Mesenchymal stem cell (in vitro differentiated cells and primary cell): Measurements from ENCODE around the gene RASEF.

Experiments
- DNase-seq: peaks from one replicate; pipeline ENCODE4 v3.0.0-alpha.2; 2013
- H2AFZ ChIP-seq: one replicate; pipeline ENCODE4 v1.6.1; 2013; ENCODE audit warnings: low read depth, mild to moderate bottlenecking, control low read depth, inconsistent platforms, low read length, moderate library complexity
- H2AK5ac ChIP-seq: 2 replicates; pipeline ENCODE4 v1.6.1; 2013; ENCODE audit warnings: low read length, moderate library complexity, mild to moderate bottlenecking, inconsistent platforms; ENCODE audit not compliant: severe bottlenecking
- H2BK120ac ChIP-seq: one replicate; pipeline ENCODE4 v1.6.1; 2013; ENCODE audit warnings: low read depth, mild to moderate bottlenecking, inconsistent platforms, low read length, moderate library complexity
- H2BK12ac ChIP-seq, 2 experiments: one replicate each; pipeline ENCODE4 v1.6.1; 2013; ENCODE audit warnings: inconsistent platforms in 2 of 2, low read length in 2 of 2, mild to moderate bottlenecking in 2 of 2, moderate library complexity in 2 of 2, control low read depth in 1 of 2
- H2BK15ac ChIP-seq: one replicate; pipeline ENCODE4 v1.6.1; 2013; ENCODE audit warnings: mild to moderate bottlenecking, low read depth, inconsistent platforms; ENCODE audit not compliant: poor library complexity, severe bottlenecking
- H2BK5ac ChIP-seq: 2 replicates; pipeline ENCODE4 v1.6.1; 2013; ENCODE audit warnings: low read depth, mild to moderate bottlenecking, low read length, control low read depth, inconsistent platforms; ENCODE audit not compliant: poor library complexity, severe bottlenecking
- H3K14ac ChIP-seq, 2 experiments: one replicate each; pipeline ENCODE4 v1.6.1; 2013; ENCODE audit warnings: inconsistent platforms in 2 of 2, low read length in 2 of 2, control low read depth in 1 of 2, mild to moderate bottlenecking in 1 of 2, moderate library complexity in 1 of 2
- H3K18ac ChIP-seq, 2 experiments: one replicate each; pipeline ENCODE4 v1.6.1; 2013; ENCODE audit warnings: inconsistent platforms in 2 of 2, low read length in 2 of 2, control low read depth in 1 of 2, low read depth in 1 of 2, mild to moderate bottlenecking in 1 of 2
- H3K23ac ChIP-seq, 2 experiments: one replicate each; pipeline ENCODE4 v1.6.1; 2013; ENCODE audit warnings: inconsistent platforms in 2 of 2, low read length in 2 of 2, mild to moderate bottlenecking in 2 of 2, moderate library complexity in 2 of 2, control low read depth in 1 of 2
- H3K27ac ChIP-seq: 2 replicates; pipeline ENCODE4 v1.5.1; 2013; ENCODE audit warnings: mild to moderate bottlenecking, moderate library complexity, low read length, control low read depth, inconsistent platforms; ENCODE audit not compliant: poor library complexity, severe bottlenecking
- H3K27me3 ChIP-seq, 2 experiments: 2 replicates each; pipeline versions ENCODE4 v1.6.1 to v1.7.0; 2013; ENCODE audit warnings: low read length in 2 of 2, mild to moderate bottlenecking in 2 of 2, moderate library complexity in 2 of 2, control low read depth in 1 of 2, inconsistent platforms in 1 of 2; ENCODE audit not compliant: control insufficient read depth in 1 of 2, insufficient read depth in 1 of 2
- H3K36me3 ChIP-seq, 2 experiments: 2 replicates each; pipeline versions ENCODE4 v1.6.1 to v1.7.0; 2013; ENCODE audit warnings: low read length in 2 of 2, control low read depth in 1 of 2, inconsistent platforms in 1 of 2, low read depth in 1 of 2, mild to moderate bottlenecking in 1 of 2; ENCODE audit not compliant: insufficient read depth in 2 of 2, control insufficient read depth in 1 of 2
- H3K4ac ChIP-seq, 2 experiments: one replicate each; pipeline ENCODE4 v1.6.1; 2013; ENCODE audit warnings: inconsistent platforms in 2 of 2, low read length in 2 of 2, mild to moderate bottlenecking in 2 of 2, moderate library complexity in 2 of 2, control low read depth in 1 of 2, low read depth in 1 of 2
- H3K4me1 ChIP-seq: 2 replicates; pipeline ENCODE4 v1.6.1; 2013; ENCODE audit warnings: low read depth, low read length, control low read depth; ENCODE audit not compliant: control insufficient read depth, insufficient read depth
- H3K4me2 ChIP-seq: 2 replicates; pipeline ENCODE4 v1.6.1; 2013; ENCODE audit warnings: low read length, mild to moderate bottlenecking, inconsistent platforms; ENCODE audit not compliant: poor library complexity, severe bottlenecking
- H3K4me3 ChIP-seq, 2 experiments: 2 replicates each; pipeline versions ENCODE4 v1.5.1 to v1.7.0; 2013; ENCODE audit warnings: low read length in 2 of 2, mild to moderate bottlenecking in 2 of 2, control low read depth in 1 of 2, low read depth in 1 of 2; ENCODE audit not compliant: insufficient read depth in 1 of 2
- H3K79me1 ChIP-seq: replicated peaks from 2 replicates; pipeline ENCODE4 v1.6.1; 2013; ENCODE audit warnings: mild to moderate bottlenecking, control low read depth, low read length, inconsistent platforms; ENCODE audit not compliant: poor library complexity, severe bottlenecking
- H3K9ac ChIP-seq: 2 replicates; pipeline ENCODE4 v1.7.0; 2013; ENCODE audit warnings: mild to moderate bottlenecking, low read length, moderate library complexity
- H3K9me3 ChIP-seq: 2 replicates; pipeline ENCODE4 v1.7.0; 2013; ENCODE audit warnings: mild to moderate bottlenecking, low read length; ENCODE audit not compliant: control insufficient read depth
- H4K8ac ChIP-seq: one replicate; pipeline ENCODE4 v1.6.1; 2013; ENCODE audit warnings: inconsistent platforms, mild to moderate bottlenecking, low read length, moderate library complexity
- H4K91ac ChIP-seq: one replicate; pipeline ENCODE4 v1.6.1; 2013; ENCODE audit warnings: mild to moderate bottlenecking, low read length, inconsistent platforms
- WGBS: methylation state at CpG from one replicate; pipeline ENCODE4 v1.1.7; 2013; ENCODE audit warnings: mixed read lengths; 5-methylcytosine and 5-hydroxymethylcytosine counted together

RASEF gene

DNA sequence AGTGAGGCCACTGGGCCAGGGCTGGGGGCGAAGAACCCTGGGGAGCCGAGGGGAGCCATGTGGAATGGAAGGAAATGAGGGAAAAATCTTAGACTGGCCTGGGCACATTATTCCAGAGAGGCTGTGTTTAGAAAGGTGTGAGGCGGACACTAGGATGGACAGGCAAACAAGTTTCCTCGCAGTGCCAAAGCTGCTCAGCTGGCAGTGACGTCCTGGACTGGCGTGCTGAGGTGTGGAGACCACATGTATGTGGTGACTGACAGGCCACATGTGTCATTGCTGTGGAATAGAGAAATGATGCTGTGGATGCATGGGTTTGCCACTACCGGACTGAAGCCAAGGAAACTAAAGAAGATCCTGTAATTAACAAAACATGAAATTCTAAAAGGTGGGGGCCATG, 42.6 kb downstream of the RASEF start:
- Histone ChIP-seq H3K9ac (no peak overlapping the region), H2BK15ac (no peak overlapping the region), H3K79me1 (no peaks in the 10 kb centered on the region), H2BK12ac (no peak overlapping the region), H3K18ac (no peak overlapping the region), H3K36me3 (no peaks in the 10 kb centered on the region), H3K14ac (no peak overlapping the region), H2AFZ (no peak overlapping the region), H4K91ac (no peak overlapping the region), H3K4me3 (no peak overlapping the region), H2AK5ac (no peak overlapping the region), H3K27me3 (no peaks in the 10 kb centered on the region), H3K23ac (no peak overlapping the region), H4K8ac (no peak overlapping the region), H3K4me2 (no peak overlapping the region), H3K4ac (no peak overlapping the region), H3K27ac (no peak overlapping the region), H2BK120ac (no peak overlapping the region), H2BK5ac (no peak overlapping the region), H3K4me1 (peaks cover 3% of the 10 kb centered on the region), H3K9me3 (peaks cover 3% of the 10 kb centered on the region)
- no peak for DNase-seq
- 98% methylated on average over 6 of the region's 7 CpGs for WGBS

DNA sequence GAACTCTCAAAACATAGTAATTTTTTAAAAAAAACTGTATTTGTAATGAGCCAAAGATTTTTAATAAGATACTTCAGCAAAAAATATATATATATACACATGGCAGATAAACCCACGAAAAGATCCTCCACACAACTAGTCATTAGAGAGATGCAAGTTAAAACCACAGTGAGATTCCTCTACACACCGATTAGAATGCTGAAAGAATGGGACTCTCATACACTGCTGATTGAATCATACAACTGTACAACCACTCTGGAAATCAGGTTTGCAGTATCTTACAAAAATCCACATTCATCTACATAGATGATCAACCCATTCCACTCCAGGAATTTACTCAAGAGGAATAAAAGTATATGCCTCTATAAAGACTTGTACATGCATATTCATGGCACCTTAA, 43.7 kb downstream of the RASEF start:
- Histone ChIP-seq H3K9ac (no peak overlapping the region), H3K79me1 (no peaks in the 10 kb centered on the region), H3K23ac (no peak overlapping the region), H2AFZ (no peak overlapping the region), H2BK5ac (no peak overlapping the region), H2BK15ac (no peak overlapping the region), H3K4me2 (no peak overlapping the region), H3K4me1 (peaks cover 1% of the 10 kb centered on the region), H2AK5ac (no peak overlapping the region), H2BK12ac (no peak overlapping the region), H3K27me3 (no peaks in the 10 kb centered on the region), H3K27ac (no peak overlapping the region), H2BK120ac (no peak overlapping the region), H3K14ac (no peak overlapping the region), H3K4ac (no peak overlapping the region), H3K4me3 (no peak overlapping the region), H3K9me3 (peaks cover 3% of the 10 kb centered on the region), H4K91ac (no peak overlapping the region), H3K18ac (no peak overlapping the region), H4K8ac (no peak overlapping the region), H3K36me3 (no peaks in the 10 kb centered on the region)
- 92% methylated on average over 2 of the region's 2 CpGs for WGBS
- no peak for DNase-seq

DNA sequence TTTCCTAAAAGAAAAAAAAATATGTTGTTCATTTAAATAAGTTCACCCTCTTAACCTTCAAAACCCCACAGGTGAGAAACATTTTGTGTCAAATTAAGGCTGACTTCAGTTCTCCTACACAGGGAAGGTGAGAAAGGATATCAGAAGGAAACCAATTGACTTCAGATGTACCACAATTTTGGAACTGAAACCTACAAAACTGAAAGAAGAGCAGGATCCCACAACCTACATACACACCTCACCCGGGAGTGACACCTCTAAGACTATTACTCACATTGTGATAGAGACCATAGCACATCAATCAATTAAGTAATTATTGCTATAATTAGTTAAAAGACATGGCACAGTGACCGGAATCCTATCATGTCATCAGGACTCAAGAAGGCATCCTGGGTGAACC, 47.0 kb downstream of the RASEF start:
- H3K4me2 ChIP-seq, result no peak overlapping the region
- no peaks in the 10 kb centered on the region for H3K36me3 ChIP-seq

DNA sequence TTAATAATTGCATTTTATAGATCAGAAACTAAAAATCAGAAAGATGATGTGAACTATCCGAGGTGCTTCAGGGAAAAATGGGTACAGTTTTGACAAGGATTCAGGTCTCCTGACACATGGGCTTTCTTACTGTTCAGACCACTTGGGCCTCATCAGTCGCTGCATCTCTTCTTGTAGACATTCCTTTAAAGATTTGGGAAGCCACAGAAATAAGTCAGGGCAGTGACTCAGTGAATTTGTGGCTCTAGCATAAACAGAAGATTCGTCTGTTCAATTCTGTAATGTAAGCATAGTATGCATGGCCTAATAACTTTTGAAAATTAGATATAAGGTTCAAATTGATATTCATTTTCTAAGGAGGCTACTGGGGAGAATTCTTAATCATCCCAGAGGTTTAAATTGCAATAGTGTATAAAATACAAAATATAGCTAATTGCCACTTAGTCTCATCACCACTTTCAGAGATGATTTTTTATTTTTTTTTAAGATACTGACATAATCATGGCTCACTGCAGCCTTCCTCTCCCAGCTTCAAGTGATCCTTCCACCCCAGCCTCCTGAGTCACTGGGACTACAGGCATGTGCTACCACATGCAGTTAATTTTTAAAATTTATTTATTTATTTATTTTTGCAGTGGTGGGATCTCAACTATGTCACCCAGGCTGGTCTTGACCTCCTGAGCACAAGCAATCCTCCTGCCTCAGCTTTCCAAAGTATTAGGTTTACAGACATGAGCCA, 48.9 kb downstream of the RASEF start:
- Histone ChIP-seq H3K27me3 (no peaks in the 10 kb centered on the region), H2AK5ac (no peak overlapping the region), H3K9ac (peak overlapping the region; percentile 45), H3K14ac (no peak overlapping the region), H3K4me2 (no peak overlapping the region), H4K91ac (no peak overlapping the region), H3K18ac (peak overlapping the region in 1 of 2 experiments; percentile 34), H3K4me1 (no peaks in the 10 kb centered on the region), H2BK120ac (no peak overlapping the region), H2AFZ (no peak overlapping the region), H2BK15ac (no peak overlapping the region), H3K9me3 (peaks cover 3% of the 10 kb centered on the region), H3K79me1 (no peaks in the 10 kb centered on the region), H3K36me3 (no peaks in the 10 kb centered on the region), H3K23ac (no peak overlapping the region), H3K4ac (peak overlapping the region in 1 of 2 experiments; percentile 32), H2BK12ac (peak overlapping the region; percentile 54 to 89), H2BK5ac (no peak overlapping the region), H4K8ac (no peak overlapping the region), H3K27ac (peak overlapping the region; percentile 44), H3K4me3 (no peak overlapping the region)
- DNase-seq, result peak; percentile 93
- WGBS, result 0% methylated on average over 3 of the region's 3 CpGs

More for the DNA sequence above, 47.0 kb downstream of the RASEF start:
- H2BK120ac ChIP-seq, result no peak overlapping the region
- H3K4me3 ChIP-seq, result no peak overlapping the region
- no peaks in the 10 kb centered on the region for H3K4me1 ChIP-seq
- WGBS, result 100% methylated on average over 1 of the region's 2 CpGs
- H3K4ac ChIP-seq, result no peak overlapping the region
- H4K8ac ChIP-seq, result no peak overlapping the region
- no peak overlapping the region for H2AFZ ChIP-seq
- H3K14ac ChIP-seq, result no peak overlapping the region
- no peak overlapping the region for H3K23ac ChIP-seq
- no peak overlapping the region for H3K27ac ChIP-seq
- peaks cover 3% of the 10 kb centered on the region for H3K9me3 ChIP-seq
- no peak overlapping the region for H4K91ac ChIP-seq
- DNase-seq, result no peak
- no peak overlapping the region for H3K9ac ChIP-seq
- H3K79me1 ChIP-seq, result no peaks in the 10 kb centered on the region
- no peak overlapping the region for H3K18ac ChIP-seq
- H2BK5ac ChIP-seq, result no peak overlapping the region
- H2BK12ac ChIP-seq, result no peak overlapping the region
- H3K27me3 ChIP-seq, result no peaks in the 10 kb centered on the region
- H2BK15ac ChIP-seq, result no peak overlapping the region
- no peak overlapping the region for H2AK5ac ChIP-seq
